HEK293 (cell line): ENCODE data around the gene RGSL1.

ENCODE experiments used
- CTCF ChIA-PET: fragments of 350-600 bp; formaldehyde crosslinking; extraction: SDS; loops from one replicate; lab custom pipeline; 2021; ENCODE audit warnings: antibody characterized with exemption; lab: Yijun Ruan, JAX
- POLR2A ChIA-PET: fragments of 300-600 bp; formaldehyde crosslinking; extraction: SDS; loops from one replicate; lab custom pipeline; 2020; ENCODE audit warnings: antibody characterized with exemption, inconsistent platforms; lab: Yijun Ruan, JAX
- H3K27ac ChIP-seq: fragments of 200-500 bp; sonication (Bioruptor generic); 2 replicates; pipeline ENCODE4 v1.5.1; 2014; ENCODE audit warnings: low read depth, low read length, control low read depth, inconsistent platforms; ENCODE audit errors: extremely low read depth
- H3K36me3 ChIP-seq, 2 experiments: fragments of 200-500 bp in 1 of 2; sonication (Bioruptor generic) in 1 of 2; 1 replicate in 1 of 2; 2 replicates in 1 of 2; pipeline ENCODE4 v1.5.1; 2014 to 2017; ENCODE audit warnings: inconsistent platforms in 2 of 2, low read length in 2 of 2; ENCODE audit not compliant: control insufficient read depth in 2 of 2, insufficient read depth in 1 of 2
- H3K4me1 ChIP-seq: fragments of 200-500 bp; sonication (Bioruptor generic); 2 replicates; pipeline ENCODE4 v1.5.1; 2014; ENCODE audit warnings: mild to moderate bottlenecking, low read length, inconsistent platforms; ENCODE audit not compliant: control insufficient read depth, insufficient read depth
- H3K4me3 ChIP-seq: 2 replicates; pipeline ENCODE4 v1.5.1; 2011; ENCODE audit warnings: low read depth, mild to moderate bottlenecking, control low read depth, low read length, moderate library complexity
- H3K9me3 ChIP-seq: fragments of 200-500 bp; sonication (Bioruptor generic); 2 replicates; pipeline ENCODE4 v1.5.1; 2014; ENCODE audit warnings: low read depth, low read length, inconsistent platforms; ENCODE audit not compliant: control insufficient read depth, insufficient read depth
- ATF2 ChIP-seq: fragments of 450-650 bp; formaldehyde crosslinking; IDR thresholded peaks from 2 replicates; pipeline ENCODE4 v1.5.1; 2016; ENCODE audit warnings: missing biosample characterization, missing genetic modification characterization, low read depth
- BCL11A ChIP-seq: fragments of 450-650 bp; formaldehyde crosslinking; IDR thresholded peaks from 2 replicates; pipeline ENCODE4 v1.5.1; 2016; ENCODE audit warnings: low read depth, missing biosample characterization, missing genetic modification characterization
- EGR2 ChIP-seq: fragments of 450-650 bp; formaldehyde crosslinking; IDR thresholded peaks from 2 replicates; pipeline ENCODE4 v1.5.1; 2016; ENCODE audit warnings: low read depth, missing biosample characterization, missing genetic modification characterization
- HOXD13 ChIP-seq: sonication (generic); formaldehyde crosslinking; IDR thresholded peaks from 2 replicates; pipeline ENCODE4 v1.8.0; 2022; ENCODE audit warnings: missing genetic modification reagents, borderline replicate concordance
- KLF16 ChIP-seq: fragments of 450-650 bp; formaldehyde crosslinking; IDR thresholded peaks from 2 replicates; pipeline ENCODE4 v1.5.1; 2017; ENCODE audit warnings: missing biosample characterization, missing genetic modification characterization
- KLF8 ChIP-seq: fragments of 450-650 bp; formaldehyde crosslinking; IDR thresholded peaks from 2 replicates; pipeline ENCODE4 v1.5.1; 2016; ENCODE audit warnings: missing biosample characterization, missing genetic modification characterization
- PRDM1 ChIP-seq: fragments of 450-650 bp; formaldehyde crosslinking; IDR thresholded peaks from 2 replicates; pipeline ENCODE4; 2016; ENCODE audit warnings: missing biosample characterization, missing genetic modification characterization
- RBAK ChIP-seq: fragments of 450-650 bp; formaldehyde crosslinking; IDR thresholded peaks from 2 replicates; pipeline ENCODE4 v1.5.1; 2016; ENCODE audit warnings: missing biosample characterization, missing genetic modification characterization
- REST ChIP-seq: fragments of 450-650 bp; formaldehyde crosslinking; IDR thresholded peaks from 2 replicates; pipeline ENCODE4 v1.5.1; 2016; ENCODE audit warnings: missing biosample characterization, missing genetic modification characterization
- SP7 ChIP-seq: fragments of 450-650 bp; formaldehyde crosslinking; IDR thresholded peaks from 2 replicates; pipeline ENCODE4 v1.5.1; 2016; ENCODE audit warnings: missing biosample characterization, missing genetic modification characterization
- ZFHX2 ChIP-seq: fragments of 450-650 bp; formaldehyde crosslinking; conservative IDR thresholded peaks from 2 replicates; pipeline ENCODE4 v1.5.1; 2016; ENCODE audit warnings: missing biosample characterization, missing genetic modification characterization
- ZNF184 ChIP-seq: fragments of 450-650 bp; IDR thresholded peaks from 2 replicates; pipeline ENCODE4 v1.5.1; 2018; ENCODE audit warnings: missing biosample characterization, mild to moderate bottlenecking, missing genetic modification characterization
- ZNF248 ChIP-seq: fragments of 450-650 bp; formaldehyde crosslinking; IDR thresholded peaks from 2 replicates; pipeline ENCODE4 v1.5.1; 2017; ENCODE audit warnings: missing biosample characterization, missing genetic modification characterization
- ZNF416 ChIP-seq: fragments of 450-650 bp; formaldehyde crosslinking; IDR thresholded peaks from 2 replicates; pipeline ENCODE4 v1.5.1; 2016; ENCODE audit warnings: missing biosample characterization, missing genetic modification characterization
- ZNF501 ChIP-seq: fragments of 450-650 bp; formaldehyde crosslinking; IDR thresholded peaks from 2 replicates; pipeline ENCODE4 v1.5.1; 2016; ENCODE audit warnings: missing biosample characterization, missing genetic modification characterization
- ZNF549 ChIP-seq: fragments of 450-650 bp; IDR thresholded peaks from 2 replicates; pipeline ENCODE4 v1.5.1; 2018; ENCODE audit warnings: missing biosample characterization, missing genetic modification characterization, mild to moderate bottlenecking, inconsistent platforms, moderate library complexity
- ZNF610 ChIP-seq: fragments of 450-650 bp; formaldehyde crosslinking; IDR thresholded peaks from 2 replicates; pipeline ENCODE4 v1.5.1; 2016; ENCODE audit warnings: missing biosample characterization, missing genetic modification characterization, borderline replicate concordance
- ZNF623 ChIP-seq: fragments of 450-650 bp; formaldehyde crosslinking; IDR thresholded peaks from 2 replicates; pipeline ENCODE4 v1.5.1; 2016; ENCODE audit warnings: missing biosample characterization, missing genetic modification characterization
- ZNF629 ChIP-seq: fragments of 450-650 bp; formaldehyde crosslinking; IDR thresholded peaks from 2 replicates; pipeline ENCODE4 v1.5.1; 2017; ENCODE audit warnings: missing biosample characterization, missing genetic modification characterization
- ZNF670 ChIP-seq: fragments of 450-650 bp; formaldehyde crosslinking; IDR thresholded peaks from 2 replicates; pipeline ENCODE4 v1.5.1; 2016; ENCODE audit warnings: missing biosample characterization, missing genetic modification characterization, low read depth
- ZNF707 ChIP-seq: fragments of 450-650 bp; formaldehyde crosslinking; IDR thresholded peaks from 2 replicates; pipeline ENCODE4 v1.5.1; 2016; ENCODE audit warnings: missing biosample characterization, missing genetic modification characterization
- ZNF777 ChIP-seq: fragments of 450-650 bp; formaldehyde crosslinking; IDR thresholded peaks from 2 replicates; pipeline ENCODE4 v1.5.1; 2017; ENCODE audit warnings: missing biosample characterization, missing genetic modification characterization, borderline replicate concordance
- ZNF792 ChIP-seq: fragments of 450-650 bp; formaldehyde crosslinking; IDR thresholded peaks from 2 replicates; pipeline ENCODE4 v1.5.1; 2016; ENCODE audit warnings: missing biosample characterization, missing genetic modification characterization
- ZNF837 ChIP-seq: fragments of 450-650 bp; formaldehyde crosslinking; IDR thresholded peaks from 2 replicates; pipeline ENCODE4 v1.5.1; 2016; ENCODE audit warnings: missing biosample characterization, missing genetic modification characterization
- ZSCAN16 ChIP-seq: fragments of 450-650 bp; formaldehyde crosslinking; IDR thresholded peaks from 2 replicates; pipeline ENCODE4 v1.5.1; 2016; ENCODE audit warnings: missing biosample characterization, missing genetic modification characterization
- TF ChIP-seq, protein P1 (sequence below): fragments of 450-650 bp; formaldehyde crosslinking; IDR thresholded peaks from 2 replicates; pipeline ENCODE4 v1.5.1; 2016; ENCODE audit warnings: missing biosample characterization, missing genetic modification characterization
- TF ChIP-seq, protein P2 (sequence below): fragments of 450-650 bp; formaldehyde crosslinking; IDR thresholded peaks from 2 replicates; pipeline ENCODE4 v1.5.0; 2017; ENCODE audit warnings: missing biosample characterization, missing genetic modification characterization, borderline replicate concordance

RGSL1 gene

DNA sequence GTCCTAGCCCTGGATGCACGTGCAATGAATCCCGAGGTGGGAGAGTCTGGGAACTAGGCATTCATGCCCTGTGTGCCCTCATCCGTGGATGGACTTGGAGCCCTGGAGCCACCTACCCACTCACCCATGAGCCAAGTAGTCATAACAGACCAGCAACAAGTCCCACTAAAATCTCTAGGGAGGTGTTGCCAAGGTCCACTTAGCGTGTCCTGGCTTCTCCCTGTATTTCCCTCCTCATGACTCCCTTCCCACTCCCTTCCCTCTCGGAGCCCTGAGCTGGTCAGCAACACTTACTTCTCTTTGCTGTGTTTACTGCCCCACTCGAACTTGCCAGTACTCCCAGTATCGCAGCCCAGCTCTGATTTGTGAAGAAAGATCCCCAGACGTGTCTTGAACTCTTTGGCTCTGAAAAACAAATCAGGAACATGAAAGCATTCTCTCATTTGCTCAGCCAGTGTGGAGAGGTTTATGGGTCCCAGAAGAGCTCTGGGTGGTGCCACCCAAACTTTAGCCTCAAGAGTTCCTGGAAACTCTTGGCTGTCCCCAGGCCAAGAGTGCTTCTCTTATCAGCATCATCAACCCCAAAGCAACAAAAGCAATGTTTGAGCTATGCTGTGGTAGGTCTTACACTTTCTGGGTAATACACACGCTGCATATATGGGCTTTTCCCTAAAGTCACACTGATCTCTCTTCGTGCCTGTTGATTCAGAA is 153.1 kb downstream of the RGSL1 start (continued):
- peak; percentile 59; the same call in 1 of the 2 replicates for TF ChIP-seq REST
- TF ChIP-seq ZSCAN16 (tag by site-specific recombination): no peak
- TF ChIP-seq SP7: no peak

GRCh38 chr1:182603646-182604174 is 153.8 kb downstream of the RGSL1 start:
- ChIA-PET POLR2A (interaction anchor here (0.8 to 1.3 kb wide), 3 partner anchors 12 to 181 kb away, joined by 4 to 11 read pairs (median 5); no protein-coding TSS in a partner anchor), CTCF (interaction anchor here (0.7 to 15.6 kb wide), 7 partner anchors 8 to 523 kb away, joined by 3 to 668 read pairs (median 3); partner anchors contain the start of gene NPL)
- Histone ChIP-seq H3K27ac (peak overlapping the region; percentile 70; the same call in 1 of the 2 replicates), H3K4me3 (peak overlapping the region; percentile 26), H3K4me1 (peaks cover 6% of the 10 kb centered on the region), H3K9me3 (no peaks in the 10 kb centered on the region), H3K36me3 (peaks cover 17 to 45% of the 10 kb centered on the region in 2 experiments; a peak in 2 of 3 replicates)
- TF ChIP-seq ZNF670 (tag by site-specific recombination) (no peak), EGR2 (tag by site-specific recombination) (peak; percentile 59; the same call in 1 of the 2 replicates), ATF2 (no peak), ZNF549 (tag by site-specific recombination) (no peak), ZNF248 (tag by site-specific recombination) (no peak), ZNF707 (tag by site-specific recombination) (no peak), ZNF629 (tag by site-specific recombination) (no peak), HOXD13 (no peak), ZSCAN16 (tag by site-specific recombination) (no peak), ZNF837 (tag by site-specific recombination) (no peak), ZNF416 (tag by site-specific recombination) (no peak), ZNF623 (tag by site-specific recombination) (no peak; the same call in none of the 2 replicates), PRDM1 (no peak), ZNF501 (tag by site-specific recombination) (no peak), KLF16 (tag by site-specific recombination) (no peak), BCL11A (no peak), ZNF184 (no peak), ZNF777 (tag by site-specific recombination) (no peak), ZFHX2 (tag by site-specific recombination) (peak; percentile 51), ZNF792 (peak; percentile 19; the same call in 1 of the 2 replicates), ZNF610 (no peak), KLF8 (tag by site-specific recombination) (no peak), RBAK (tag by site-specific recombination) (no peak)
- TF ChIP-seq, protein P1, sequence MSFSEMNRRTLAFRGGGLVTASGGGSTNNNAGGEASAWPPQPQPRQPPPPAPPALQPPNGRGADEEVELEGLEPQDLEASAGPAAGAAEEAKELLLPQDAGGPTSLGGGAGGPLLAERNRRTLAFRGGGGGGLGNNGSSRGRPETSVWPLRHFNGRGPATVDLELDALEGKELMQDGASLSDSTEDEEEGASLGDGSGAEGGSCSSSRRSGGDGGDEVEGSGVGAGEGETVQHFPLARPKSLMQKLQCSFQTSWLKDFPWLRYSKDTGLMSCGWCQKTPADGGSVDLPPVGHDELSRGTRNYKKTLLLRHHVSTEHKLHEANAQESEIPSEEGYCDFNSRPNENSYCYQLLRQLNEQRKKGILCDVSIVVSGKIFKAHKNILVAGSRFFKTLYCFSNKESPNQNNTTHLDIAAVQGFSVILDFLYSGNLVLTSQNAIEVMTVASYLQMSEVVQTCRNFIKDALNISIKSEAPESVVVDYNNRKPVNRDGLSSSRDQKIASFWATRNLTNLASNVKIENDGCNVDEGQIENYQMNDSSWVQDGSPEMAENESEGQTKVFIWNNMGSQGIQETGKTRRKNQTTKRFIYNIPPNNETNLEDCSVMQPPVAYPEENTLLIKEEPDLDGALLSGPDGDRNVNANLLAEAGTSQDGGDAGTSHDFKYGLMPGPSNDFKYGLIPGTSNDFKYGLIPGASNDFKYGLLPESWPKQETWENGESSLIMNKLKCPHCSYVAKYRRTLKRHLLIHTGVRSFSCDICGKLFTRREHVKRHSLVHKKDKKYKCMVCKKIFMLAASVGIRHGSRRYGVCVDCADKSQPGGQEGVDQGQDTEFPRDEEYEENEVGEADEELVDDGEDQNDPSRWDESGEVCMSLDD (tag by site-specific recombination): 0 out of 2 replicates have a peak, but pooled peaks have one; percentile 19
- TF ChIP-seq, protein P2, sequence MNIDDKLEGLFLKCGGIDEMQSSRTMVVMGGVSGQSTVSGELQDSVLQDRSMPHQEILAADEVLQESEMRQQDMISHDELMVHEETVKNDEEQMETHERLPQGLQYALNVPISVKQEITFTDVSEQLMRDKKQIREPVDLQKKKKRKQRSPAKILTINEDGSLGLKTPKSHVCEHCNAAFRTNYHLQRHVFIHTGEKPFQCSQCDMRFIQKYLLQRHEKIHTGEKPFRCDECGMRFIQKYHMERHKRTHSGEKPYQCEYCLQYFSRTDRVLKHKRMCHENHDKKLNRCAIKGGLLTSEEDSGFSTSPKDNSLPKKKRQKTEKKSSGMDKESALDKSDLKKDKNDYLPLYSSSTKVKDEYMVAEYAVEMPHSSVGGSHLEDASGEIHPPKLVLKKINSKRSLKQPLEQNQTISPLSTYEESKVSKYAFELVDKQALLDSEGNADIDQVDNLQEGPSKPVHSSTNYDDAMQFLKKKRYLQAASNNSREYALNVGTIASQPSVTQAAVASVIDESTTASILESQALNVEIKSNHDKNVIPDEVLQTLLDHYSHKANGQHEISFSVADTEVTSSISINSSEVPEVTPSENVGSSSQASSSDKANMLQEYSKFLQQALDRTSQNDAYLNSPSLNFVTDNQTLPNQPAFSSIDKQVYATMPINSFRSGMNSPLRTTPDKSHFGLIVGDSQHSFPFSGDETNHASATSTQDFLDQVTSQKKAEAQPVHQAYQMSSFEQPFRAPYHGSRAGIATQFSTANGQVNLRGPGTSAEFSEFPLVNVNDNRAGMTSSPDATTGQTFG (tag by site-specific recombination): no peak
